KBM-7 (cell line): ENCODE measurements around the gene C2orf68.
"Not testable (repeated sequence)": the region's sequence is repeated elsewhere in the genome, so short reads cannot be mapped to it uniquely, and the experiment has no call there.

ENCODE experiments used
- DNase-seq: peaks from one replicate; pipeline ENCODE4 v3.0.0-alpha.2; 2015
- in situ Hi-C: fragments of 300-500 bp; cut with MboI; formaldehyde crosslinking; loops from 2 replicates; pipeline ENCODE4 v1.14.3; 2020; ENCODE audit warnings: low sequenced_read_pairs, low pct_unique_long_range_greater_than_20kb, mixed read lengths

C2orf68 gene

GRCh38 chr2:85560403-85560726 lies 51.5 kb downstream of the C2orf68 start:
- DNase-seq, in situ Hi-C loops: not testable (repeated sequence)

GRCh38 chr2:85558160-85558559 lies 53.7 kb downstream of the C2orf68 start:
- DNase-seq = no peak
- in situ Hi-C loops = no loop called here

- no peak for DNase-seq
- in situ Hi-C loops = no loop called here
These were observed 54.7 kb downstream of the C2orf68 start for GRCh38 chr2:85557130-85557529.
